Middle frontal gyrus (tissue), 1 donor: ENCODE data around the gene PCDHGA11.
"Not testable (repeated sequence)": the region's sequence is repeated elsewhere in the genome, so short reads cannot be mapped to it uniquely, and the experiment has no call there.

Experiments used
- DNase-seq: peaks from one replicate; pipeline ENCODE4 v3.0.0-alpha.2; 2015; ENCODE audit warnings: low spot score; ENCODE audit errors: extremely low spot score

Gene PCDHGA11

DNA sequence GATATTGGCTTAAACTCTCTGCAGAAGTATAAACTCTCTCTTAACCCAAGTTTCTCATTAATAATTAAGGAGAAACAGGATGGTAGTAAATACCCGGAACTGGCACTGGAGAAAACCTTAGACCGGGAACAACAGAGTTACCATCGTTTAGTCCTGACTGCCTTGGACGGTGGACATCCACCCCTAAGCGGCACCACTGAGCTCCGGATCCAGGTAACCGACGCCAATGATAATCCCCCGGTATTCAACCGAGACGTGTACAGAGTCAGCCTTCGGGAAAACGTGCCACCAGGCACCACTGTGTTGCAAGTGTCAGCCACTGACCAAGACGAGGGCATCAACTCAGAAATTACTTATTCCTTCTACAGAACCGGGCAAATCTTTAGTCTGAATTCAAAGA is 22.2 kb upstream of the PCDHGA11 start:
- DNase-seq = no peak

DNA sequence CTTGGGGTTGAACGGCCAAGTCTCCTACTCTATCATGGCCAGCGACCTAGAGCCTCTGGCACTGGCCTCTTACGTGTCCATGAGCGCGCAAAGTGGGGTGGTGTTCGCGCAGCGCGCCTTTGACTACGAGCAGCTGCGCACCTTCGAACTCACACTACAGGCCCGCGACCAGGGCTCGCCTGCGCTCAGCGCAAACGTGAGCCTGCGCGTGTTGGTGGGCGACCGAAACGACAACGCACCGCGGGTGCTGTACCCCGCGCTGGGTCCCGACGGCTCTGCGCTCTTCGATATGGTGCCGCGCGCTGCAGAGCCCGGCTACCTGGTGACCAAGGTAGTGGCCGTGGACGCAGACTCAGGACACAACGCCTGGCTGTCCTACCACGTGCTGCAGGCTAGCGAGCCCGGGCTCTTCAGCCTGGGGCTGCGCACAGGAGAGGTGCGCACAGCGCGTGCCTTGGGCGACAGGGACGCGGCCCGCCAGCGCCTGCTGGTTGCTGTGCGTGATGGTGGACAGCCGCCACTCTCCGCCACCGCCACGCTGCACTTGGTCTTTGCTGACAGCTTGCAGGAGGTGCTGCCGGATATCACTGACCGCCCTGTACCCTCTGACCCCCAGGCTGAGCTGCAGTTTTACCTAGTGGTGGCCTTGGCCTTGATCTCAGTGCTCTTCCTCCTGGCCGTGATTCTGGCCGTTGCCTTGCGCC is 21.1 kb upstream of the PCDHGA11 start:
- no peak for DNase-seq

DNA sequence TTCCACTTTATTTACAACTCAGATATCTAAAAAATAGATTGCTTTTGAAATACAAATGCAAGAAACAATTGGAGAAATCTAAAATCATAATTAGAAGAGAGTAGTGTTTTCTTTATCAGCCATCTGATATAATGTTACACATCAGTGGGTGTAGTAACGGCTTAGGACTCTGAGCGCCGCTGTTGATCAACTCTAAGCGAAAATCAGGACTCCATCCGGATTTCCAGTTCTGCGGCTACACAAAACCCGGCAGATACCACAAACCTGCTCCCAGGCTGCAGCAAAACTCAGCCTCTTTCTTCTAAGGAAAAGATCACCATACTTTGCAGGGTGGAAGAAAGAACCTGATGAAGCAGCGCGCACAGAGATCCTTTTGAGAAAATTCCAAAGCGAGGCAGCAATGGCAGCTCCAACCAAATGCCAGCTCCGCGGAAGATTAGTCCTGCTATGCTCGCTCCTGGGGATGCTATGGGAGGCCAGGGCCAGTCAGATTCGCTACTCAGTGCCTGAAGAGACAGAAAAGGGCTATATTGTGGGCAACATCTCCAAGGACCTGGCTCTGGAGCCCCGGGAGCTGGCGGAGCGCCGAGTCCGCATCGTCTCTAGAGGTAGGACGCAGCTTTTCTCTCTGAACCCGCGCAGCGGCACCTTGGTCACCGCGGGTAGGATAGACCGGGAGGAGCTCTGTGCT is 18.2 kb upstream of the PCDHGA11 start, which contains the start of gene PCDHGA9:
TSS of gene PCDHGA9 (plus strand) at position 226 of the 691 bp plus-strand sequence. CDS start at position 401, 175 bp downstream.
- no peak for DNase-seq

DNA sequence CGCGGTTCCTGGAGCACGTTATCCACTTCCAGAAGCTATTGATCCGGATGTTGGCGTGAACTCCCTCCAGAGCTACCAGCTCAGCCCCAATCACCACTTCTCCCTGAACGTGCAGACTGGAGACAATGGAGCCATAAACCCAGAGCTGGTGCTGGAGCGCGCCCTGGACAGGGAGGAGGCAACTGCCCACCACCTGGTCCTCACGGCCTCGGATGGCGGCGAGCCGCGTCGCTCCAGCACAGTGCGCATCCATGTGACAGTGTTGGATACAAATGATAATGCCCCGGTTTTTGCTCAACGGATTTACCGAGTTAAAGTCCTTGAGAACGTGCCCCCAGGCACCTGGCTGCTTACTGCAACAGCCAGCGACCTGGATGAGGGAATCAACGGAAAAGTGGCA is 17.5 kb upstream of the PCDHGA11 start:
- DNase-seq = no peak

GRCh38 chr5:141407790-141408505 is 12.9 kb upstream of the PCDHGA11 start, which contains the start of gene PCDHGB6:
TSS of gene PCDHGB6 (plus strand) at chr5:141408021. CDS start at chr5:141408203, 182 bp downstream.
- not testable (repeated sequence) for DNase-seq

GRCh38 chr5:141409598-141410306 is 11.1 kb upstream of the PCDHGA11 start:
- DNase-seq = no peak

DNA sequence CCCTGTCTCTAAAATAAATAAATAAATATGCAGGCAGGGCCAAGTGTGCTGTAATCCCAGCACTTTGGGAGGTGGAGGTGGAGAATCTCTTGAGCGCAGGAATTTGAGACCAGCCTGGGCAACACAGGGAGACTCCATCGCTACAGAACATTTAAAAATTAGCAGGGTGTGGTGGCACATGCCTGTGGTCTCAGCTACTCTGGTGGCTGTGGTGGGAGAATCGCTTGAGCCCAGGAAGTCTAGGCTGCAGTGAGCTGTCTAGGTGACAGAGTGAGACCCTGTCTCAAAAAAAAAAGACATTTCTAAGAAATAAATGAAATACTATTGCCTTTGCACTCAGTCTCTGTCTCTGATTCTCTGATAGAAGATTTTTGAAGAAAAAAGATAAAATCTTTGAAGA is 9.3 kb upstream of the PCDHGA11 start:
- DNase-seq = no peak

- no peak for DNase-seq
Measured at GRCh38 chr5:141412854-141413539, 7.9 kb upstream of the PCDHGA11 start, which contains the start of gene PCDHGA10. TSS of gene PCDHGA10 (plus strand) at chr5:141412987. CDS start at chr5:141413176, 189 bp downstream.

GRCh38 chr5:141413540-141414069 is 7.2 kb upstream of the PCDHGA11 start:
- DNase-seq = no peak

GRCh38 chr5:141414548-141415274 is 6.1 kb upstream of the PCDHGA11 start:
- not testable (repeated sequence) for DNase-seq

GRCh38 chr5:141415275-141415618 is 5.6 kb upstream of the PCDHGA11 start:
- not testable (repeated sequence) for DNase-seq

GRCh38 chr5:141417494-141418172 is 3.2 kb upstream of the PCDHGA11 start, which contains the start of gene PCDHGB7:
TSS of gene PCDHGB7 (plus strand) at chr5:141417677. CDS start at chr5:141417860, 183 bp downstream.
- not testable (repeated sequence) for DNase-seq

DNA sequence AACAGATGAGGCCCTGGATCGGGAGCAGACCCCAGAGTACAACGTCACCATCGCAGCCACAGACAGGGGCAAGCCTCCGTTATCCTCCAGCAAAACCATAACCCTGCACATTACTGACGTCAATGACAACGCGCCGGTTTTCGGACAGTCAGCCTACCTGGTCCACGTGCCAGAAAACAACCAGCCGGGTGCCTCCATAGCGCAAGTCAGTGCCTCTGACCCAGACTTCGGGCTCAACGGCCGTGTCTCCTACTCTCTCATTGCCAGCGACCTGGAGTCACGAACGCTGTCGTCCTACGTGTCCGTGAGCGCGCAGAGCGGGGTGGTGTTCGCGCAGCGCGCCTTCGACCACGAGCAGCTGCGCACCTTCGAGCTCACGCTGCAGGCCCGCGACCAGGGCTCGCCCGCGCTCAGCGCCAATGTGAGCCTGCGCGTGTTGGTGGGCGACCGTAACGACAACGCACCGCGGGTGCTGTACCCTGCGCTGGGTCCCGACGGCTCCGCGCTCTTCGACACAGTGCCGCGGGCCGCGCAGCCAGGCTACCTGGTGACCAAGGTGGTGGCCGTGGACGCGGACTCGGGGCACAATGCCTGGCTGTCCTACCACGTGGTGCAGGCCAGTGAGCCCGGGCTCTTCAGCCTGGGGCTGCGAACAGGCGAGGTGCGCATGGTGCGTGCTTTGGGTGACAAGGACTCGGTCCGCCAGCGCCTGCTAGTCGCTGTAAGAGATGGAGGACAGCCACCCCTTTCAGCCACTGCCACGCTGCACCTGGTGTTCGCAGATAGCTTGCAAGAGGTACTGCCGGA is 1.6 kb upstream of the PCDHGA11 start:
- no peak for DNase-seq

DNA sequence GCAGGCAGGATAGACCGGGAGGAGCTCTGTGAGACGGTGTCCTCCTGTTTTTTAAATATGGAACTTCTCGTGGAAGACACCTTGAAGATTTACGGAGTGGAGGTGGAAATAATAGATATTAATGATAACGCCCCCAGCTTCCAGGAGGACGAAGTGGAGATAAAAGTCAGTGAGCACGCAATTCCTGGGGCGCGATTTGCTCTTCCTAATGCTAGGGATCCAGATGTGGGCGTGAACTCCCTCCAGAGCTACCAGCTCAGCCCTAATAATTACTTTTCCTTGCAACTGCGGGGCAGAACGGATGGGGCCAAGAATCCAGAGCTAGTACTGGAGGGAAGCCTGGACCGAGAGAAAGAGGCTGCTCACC is 621 bp downstream of the PCDHGA11 start:
- DNase-seq = no peak

- no peak for DNase-seq
Measured at GRCh38 chr5:141422742-141423291, 2.0 kb downstream of the PCDHGA11 start.

DNA sequence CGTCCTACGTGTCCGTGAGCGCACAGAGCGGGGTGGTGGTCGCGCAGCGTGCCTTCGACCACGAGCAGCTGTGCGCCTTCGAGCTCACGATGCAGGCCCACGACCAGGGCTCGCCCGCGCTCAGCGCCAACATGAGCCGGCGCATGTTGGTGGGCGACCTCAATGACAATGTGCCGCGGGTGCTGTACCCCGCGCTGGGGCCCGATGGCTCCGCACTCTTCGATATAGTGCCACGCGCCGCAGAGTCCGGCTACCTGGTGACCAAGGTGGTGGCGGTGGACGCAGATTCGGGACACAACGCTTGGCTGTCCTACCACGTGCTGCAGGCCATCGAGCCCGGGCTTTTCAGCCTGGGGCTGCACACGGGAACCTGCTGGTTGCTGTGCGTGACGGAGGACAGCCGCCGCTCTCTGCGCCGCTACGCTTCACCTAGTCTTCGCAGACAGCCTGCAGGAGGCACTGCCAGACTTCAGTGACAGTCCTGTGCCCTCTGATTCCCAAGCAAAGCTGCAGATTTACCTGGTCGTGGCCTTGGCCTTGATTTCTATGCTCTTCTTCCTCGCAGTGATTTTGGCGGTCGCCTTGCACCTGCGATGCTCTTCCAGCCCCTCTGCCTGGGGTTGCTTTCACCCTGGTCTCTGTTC is 7.1 kb downstream of the PCDHGA11 start:
- DNase-seq = no peak

DNA sequence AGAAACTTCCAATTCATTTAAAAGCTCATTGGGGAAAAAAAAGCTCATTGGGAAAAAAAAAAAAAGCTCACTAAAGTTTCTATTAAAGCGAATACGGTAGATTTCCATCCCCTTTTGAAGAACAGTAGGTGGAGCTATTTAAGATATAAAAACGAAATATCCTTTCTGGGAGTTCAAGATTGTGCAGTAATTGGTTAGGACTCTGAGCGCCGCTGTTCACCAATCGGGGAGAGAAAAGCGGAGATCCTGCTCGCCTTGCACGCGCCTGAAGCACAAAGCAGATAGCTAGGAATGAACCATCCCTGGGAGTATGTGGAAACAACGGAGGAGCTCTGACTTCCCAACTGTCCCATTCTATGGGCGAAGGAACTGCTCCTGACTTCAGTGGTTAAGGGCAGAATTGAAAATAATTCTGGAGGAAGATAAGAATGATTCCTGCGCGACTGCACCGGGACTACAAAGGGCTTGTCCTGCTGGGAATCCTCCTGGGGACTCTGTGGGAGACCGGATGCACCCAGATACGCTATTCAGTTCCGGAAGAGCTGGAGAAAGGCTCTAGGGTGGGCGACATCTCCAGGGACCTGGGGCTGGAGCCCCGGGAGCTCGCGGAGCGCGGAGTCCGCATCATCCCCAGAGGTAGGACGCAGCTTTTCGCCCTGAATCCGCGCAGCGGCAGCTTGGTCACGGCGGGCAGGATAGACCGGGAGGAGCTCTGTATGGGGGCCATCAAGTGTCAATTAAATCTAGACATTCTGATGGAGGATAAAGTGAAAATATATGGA is 9.7 kb downstream of the PCDHGA11 start, which contains the start of gene PCDHGA12:
TSS of gene PCDHGA12 (plus strand) at position 176 of the 782 bp plus-strand sequence. CDS start at position 429, 253 bp downstream.
- DNase-seq = no peak
